HepG2 (cell line): ENCODE data around the gene ZNF691. TPM values are rescaled to one million over a fixed set of nuclear protein-coding genes. Genes with fewer than 3 reads are reported as not detected.

Source experiments
- HNF4G ChIP-seq, 2 experiments: sonication (generic) in 1 of 2; formaldehyde crosslinking in 1 of 2; IDR thresholded peaks; 2 replicates each; pipeline versions ENCODE4 v1.4.0 to v1.6.1; 2011 to 2020; ENCODE audit warnings: borderline replicate concordance in 2 of 2, low read depth in 2 of 2, mild to moderate bottlenecking in 2 of 2, low read length in 1 of 2, missing genetic modification reagents in 1 of 2, moderate library complexity in 1 of 2
- KLF16 ChIP-seq, 2 experiments: sonication (generic) in 1 of 2; formaldehyde crosslinking in 1 of 2; IDR thresholded peaks; 2 replicates each; pipeline versions ENCODE4 v1.6.1 to v1.8.0; 2016 to 2023; ENCODE audit warnings: missing genetic modification reagents in 2 of 2, missing compliant biosample characterization in 1 of 2
- PITX1 ChIP-seq: sonication (generic); formaldehyde crosslinking; IDR thresholded peaks from 2 replicates; pipeline ENCODE4 v1.5.1; 2020; ENCODE audit warnings: mild to moderate bottlenecking, missing genetic modification reagents
- SMAD3 ChIP-seq: sonication (generic); formaldehyde crosslinking; IDR thresholded peaks from 2 replicates; pipeline ENCODE4 v1.4.0; 2020; ENCODE audit warnings: missing genetic modification reagents
- SMC3 ChIP-seq: IDR thresholded peaks from 2 replicates; pipeline ENCODE4 v1.6.1; 2011; ENCODE audit warnings: low read length, improper control_type of control experiment
- TEAD3 ChIP-seq: optimal IDR thresholded peaks from 2 replicates; pipeline ENCODE3; 2016; ENCODE audit warnings: borderline replicate concordance
- ZEB1 ChIP-seq: IDR thresholded peaks from 2 replicates; pipeline ENCODE4 v1.6.1; 2012; ENCODE audit warnings: mild to moderate bottlenecking, low read depth, inconsistent platforms; ENCODE audit not compliant: insufficient replicate concordance
- ZFP37 ChIP-seq: sonication (generic); formaldehyde crosslinking; IDR thresholded peaks from 2 replicates; pipeline ENCODE4 v1.4.0; 2020; ENCODE audit warnings: missing genetic modification reagents, borderline replicate concordance
- ZNF570 ChIP-seq: sonication (generic); formaldehyde crosslinking; IDR thresholded peaks from 2 replicates; pipeline ENCODE4 v1.4.0; 2020; ENCODE audit warnings: mild to moderate bottlenecking, missing genetic modification reagents, borderline replicate concordance
- polyA plus RNA-seq, 8 experiments: library from polyadenylated mRNA; depleted of rRNA in 3 of 8; stranded (reverse) in 7 of 8; unstranded in 1 of 8; fragments of >200 nt; fragmentation: Illumina TruSeq in 4 of 8; extraction: Trizol in 4 of 8; gene quantifications; 2 replicates each; pipeline versions ENCODE4 v1.2.1 to v1.2.3, GENCODE V29; 2011 to 2016; ENCODE audit warnings: low read depth in 4 of 8, missing spikeins in 1 of 8, mixed read lengths in 1 of 8; ENCODE audit not compliant: insufficient read depth in 1 of 8
- total RNA-seq, 5 experiments: library from RNA; depleted of rRNA; stranded (reverse); fragments of >200 nt; fragmentation: Illumina TruSeq; extraction: Trizol; gene quantifications; 2 replicates each; pipeline ENCODE4 v1.2.3, GENCODE V29; 2016; ENCODE audit warnings: low read depth in 1 of 5
- TF ChIP-seq, protein P1 (sequence below): IDR thresholded peaks from 2 replicates; pipeline ENCODE4 v1.6.1; 2016; ENCODE audit warnings: missing compliant biosample characterization, missing genetic modification reagents, borderline replicate concordance
- TF ChIP-seq, protein P2 (sequence below): sonication (generic); formaldehyde crosslinking; IDR thresholded peaks from 2 replicates; pipeline ENCODE4 v1.5.0; 2020; ENCODE audit warnings: mild to moderate bottlenecking, missing genetic modification reagents
- TF ChIP-seq, protein P3 (sequence below): sonication (generic); formaldehyde crosslinking; IDR thresholded peaks from 2 replicates; pipeline ENCODE4 v1.9.0; 2022; ENCODE audit warnings: low read depth, missing genetic modification reagents
- TF ChIP-seq, protein P4 (sequence below): sonication (generic); formaldehyde crosslinking; IDR thresholded peaks from 2 replicates; pipeline ENCODE4 v1.5.0; 2020; ENCODE audit warnings: mild to moderate bottlenecking, missing genetic modification reagents, borderline replicate concordance

ZNF691 gene
- total and polyA plus RNA-seq, 2 of the 13 experiments (the other 11 are each of a cell fraction or from before 2014, with no cell fraction given): 7.6 to 7.8 TPM

DNA sequence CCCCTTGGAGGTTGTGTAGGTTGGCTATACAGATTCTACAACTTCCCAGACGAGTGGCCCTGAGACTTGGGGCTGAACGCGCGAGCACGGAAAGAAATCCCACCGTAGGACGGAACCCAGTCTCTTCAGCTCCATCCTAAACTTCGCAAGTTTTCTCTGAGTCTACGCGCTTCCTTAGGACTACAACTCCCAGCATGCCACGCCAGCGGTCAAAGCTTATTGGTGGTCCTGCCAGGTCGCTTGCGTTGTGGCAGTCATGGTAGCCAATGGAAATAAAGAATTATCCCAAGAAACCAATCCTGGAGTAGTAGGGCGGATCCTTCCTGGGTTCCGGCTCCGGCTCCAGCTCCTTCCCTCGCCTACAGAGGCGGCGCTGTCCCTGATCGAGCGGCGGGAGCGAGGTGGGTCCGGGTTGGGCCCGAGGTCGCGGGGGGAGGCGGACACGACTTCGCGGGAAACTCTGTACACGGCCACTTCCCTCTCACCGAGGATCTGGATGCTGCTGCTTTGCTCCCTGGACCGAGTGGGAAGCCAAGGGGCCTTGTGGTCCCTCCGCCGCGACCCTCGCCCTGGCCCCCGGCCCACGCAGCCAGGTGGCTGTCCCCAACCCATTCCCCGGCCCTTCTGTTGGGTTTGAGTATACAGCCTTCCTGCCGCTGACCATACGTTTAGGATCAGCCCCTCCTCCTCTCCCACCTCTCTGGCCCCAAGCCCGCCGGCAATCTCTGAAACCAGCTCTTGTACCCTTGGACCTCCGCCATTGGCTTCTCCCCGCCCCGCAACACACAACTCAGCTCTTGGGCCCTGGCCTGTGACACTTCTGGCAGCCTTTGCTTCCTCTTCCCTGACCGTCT is at the start of gene ZNF691 (continued):
- no peak for TF ChIP-seq ZFP37
- no peak for TF ChIP-seq TEAD3
- TF ChIP-seq ZEB1: no peak
- no peak for TF ChIP-seq KLF16 (CRISPR knock-in tag; IDR thresholded peaks at IDR 0.05)
- TF ChIP-seq, protein P1, sequence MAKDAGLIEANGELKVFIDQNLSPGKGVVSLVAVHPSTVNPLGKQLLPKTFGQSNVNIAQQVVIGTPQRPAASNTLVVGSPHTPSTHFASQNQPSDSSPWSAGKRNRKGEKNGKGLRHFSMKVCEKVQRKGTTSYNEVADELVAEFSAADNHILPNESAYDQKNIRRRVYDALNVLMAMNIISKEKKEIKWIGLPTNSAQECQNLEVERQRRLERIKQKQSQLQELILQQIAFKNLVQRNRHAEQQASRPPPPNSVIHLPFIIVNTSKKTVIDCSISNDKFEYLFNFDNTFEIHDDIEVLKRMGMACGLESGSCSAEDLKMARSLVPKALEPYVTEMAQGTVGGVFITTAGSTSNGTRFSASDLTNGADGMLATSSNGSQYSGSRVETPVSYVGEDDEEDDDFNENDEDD (CRISPR knock-in tag): peak; percentile 72; the same call in 1 of the 2 replicates
- TF ChIP-seq ZNF570 (CRISPR knock-in tag): 0 out of 2 replicates have a peak, but pooled peaks have one; percentile 37
- TF ChIP-seq, protein P2, sequence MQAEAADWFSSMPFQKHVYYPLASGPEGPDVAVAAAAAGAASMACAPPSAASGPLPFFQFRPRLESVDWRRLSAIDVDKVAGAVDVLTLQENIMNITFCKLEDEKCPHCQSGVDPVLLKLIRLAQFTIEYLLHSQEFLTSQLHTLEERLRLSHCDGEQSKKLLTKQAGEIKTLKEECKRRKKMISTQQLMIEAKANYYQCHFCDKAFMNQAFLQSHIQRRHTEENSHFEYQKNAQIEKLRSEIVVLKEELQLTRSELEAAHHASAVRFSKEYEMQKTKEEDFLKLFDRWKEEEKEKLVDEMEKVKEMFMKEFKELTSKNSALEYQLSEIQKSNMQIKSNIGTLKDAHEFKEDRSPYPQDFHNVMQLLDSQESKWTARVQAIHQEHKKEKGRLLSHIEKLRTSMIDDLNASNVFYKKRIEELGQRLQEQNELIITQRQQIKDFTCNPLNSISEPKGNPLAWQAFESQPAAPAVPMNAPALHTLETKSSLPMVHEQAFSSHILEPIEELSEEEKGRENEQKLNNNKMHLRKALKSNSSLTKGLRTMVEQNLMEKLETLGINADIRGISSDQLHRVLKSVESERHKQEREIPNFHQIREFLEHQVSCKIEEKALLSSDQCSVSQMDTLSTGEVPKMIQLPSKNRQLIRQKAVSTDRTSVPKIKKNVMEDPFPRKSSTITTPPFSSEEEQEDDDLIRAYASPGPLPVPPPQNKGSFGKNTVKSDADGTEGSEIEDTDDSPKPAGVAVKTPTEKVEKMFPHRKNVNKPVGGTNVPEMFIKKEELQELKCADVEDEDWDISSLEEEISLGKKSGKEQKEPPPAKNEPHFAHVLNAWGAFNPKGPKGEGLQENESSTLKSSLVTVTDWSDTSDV: 0 out of 2 replicates have a peak, but pooled peaks have one; percentile 63
- TF ChIP-seq HNF4G (IDR thresholded peaks at IDR 0.05; ENCODE audit: borderline replicate concordance, low read depth, low read length): no peak
- TF ChIP-seq HNF4G (CRISPR knock-in tag; IDR thresholded peaks at IDR 0.05; ENCODE audit: borderline replicate concordance, low read depth): no peak
- TF ChIP-seq SMC3: no peak
- TF ChIP-seq, protein P3, sequence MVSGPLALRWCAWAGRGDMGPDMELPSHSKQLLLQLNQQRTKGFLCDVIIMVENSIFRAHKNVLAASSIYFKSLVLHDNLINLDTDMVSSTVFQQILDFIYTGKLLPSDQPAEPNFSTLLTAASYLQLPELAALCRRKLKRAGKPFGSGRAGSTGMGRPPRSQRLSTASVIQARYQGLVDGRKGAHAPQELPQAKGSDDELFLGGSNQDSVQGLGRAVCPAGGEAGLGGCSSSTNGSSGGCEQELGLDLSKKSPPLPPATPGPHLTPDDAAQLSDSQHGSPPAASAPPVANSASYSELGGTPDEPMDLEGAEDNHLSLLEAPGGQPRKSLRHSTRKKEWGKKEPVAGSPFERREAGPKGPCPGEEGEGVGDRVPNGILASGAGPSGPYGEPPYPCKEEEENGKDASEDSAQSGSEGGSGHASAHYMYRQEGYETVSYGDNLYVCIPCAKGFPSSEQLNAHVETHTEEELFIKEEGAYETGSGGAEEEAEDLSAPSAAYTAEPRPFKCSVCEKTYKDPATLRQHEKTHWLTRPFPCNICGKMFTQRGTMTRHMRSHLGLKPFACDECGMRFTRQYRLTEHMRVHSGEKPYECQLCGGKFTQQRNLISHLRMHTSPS (CRISPR knock-in tag): no peak
- TF ChIP-seq, protein P4, sequence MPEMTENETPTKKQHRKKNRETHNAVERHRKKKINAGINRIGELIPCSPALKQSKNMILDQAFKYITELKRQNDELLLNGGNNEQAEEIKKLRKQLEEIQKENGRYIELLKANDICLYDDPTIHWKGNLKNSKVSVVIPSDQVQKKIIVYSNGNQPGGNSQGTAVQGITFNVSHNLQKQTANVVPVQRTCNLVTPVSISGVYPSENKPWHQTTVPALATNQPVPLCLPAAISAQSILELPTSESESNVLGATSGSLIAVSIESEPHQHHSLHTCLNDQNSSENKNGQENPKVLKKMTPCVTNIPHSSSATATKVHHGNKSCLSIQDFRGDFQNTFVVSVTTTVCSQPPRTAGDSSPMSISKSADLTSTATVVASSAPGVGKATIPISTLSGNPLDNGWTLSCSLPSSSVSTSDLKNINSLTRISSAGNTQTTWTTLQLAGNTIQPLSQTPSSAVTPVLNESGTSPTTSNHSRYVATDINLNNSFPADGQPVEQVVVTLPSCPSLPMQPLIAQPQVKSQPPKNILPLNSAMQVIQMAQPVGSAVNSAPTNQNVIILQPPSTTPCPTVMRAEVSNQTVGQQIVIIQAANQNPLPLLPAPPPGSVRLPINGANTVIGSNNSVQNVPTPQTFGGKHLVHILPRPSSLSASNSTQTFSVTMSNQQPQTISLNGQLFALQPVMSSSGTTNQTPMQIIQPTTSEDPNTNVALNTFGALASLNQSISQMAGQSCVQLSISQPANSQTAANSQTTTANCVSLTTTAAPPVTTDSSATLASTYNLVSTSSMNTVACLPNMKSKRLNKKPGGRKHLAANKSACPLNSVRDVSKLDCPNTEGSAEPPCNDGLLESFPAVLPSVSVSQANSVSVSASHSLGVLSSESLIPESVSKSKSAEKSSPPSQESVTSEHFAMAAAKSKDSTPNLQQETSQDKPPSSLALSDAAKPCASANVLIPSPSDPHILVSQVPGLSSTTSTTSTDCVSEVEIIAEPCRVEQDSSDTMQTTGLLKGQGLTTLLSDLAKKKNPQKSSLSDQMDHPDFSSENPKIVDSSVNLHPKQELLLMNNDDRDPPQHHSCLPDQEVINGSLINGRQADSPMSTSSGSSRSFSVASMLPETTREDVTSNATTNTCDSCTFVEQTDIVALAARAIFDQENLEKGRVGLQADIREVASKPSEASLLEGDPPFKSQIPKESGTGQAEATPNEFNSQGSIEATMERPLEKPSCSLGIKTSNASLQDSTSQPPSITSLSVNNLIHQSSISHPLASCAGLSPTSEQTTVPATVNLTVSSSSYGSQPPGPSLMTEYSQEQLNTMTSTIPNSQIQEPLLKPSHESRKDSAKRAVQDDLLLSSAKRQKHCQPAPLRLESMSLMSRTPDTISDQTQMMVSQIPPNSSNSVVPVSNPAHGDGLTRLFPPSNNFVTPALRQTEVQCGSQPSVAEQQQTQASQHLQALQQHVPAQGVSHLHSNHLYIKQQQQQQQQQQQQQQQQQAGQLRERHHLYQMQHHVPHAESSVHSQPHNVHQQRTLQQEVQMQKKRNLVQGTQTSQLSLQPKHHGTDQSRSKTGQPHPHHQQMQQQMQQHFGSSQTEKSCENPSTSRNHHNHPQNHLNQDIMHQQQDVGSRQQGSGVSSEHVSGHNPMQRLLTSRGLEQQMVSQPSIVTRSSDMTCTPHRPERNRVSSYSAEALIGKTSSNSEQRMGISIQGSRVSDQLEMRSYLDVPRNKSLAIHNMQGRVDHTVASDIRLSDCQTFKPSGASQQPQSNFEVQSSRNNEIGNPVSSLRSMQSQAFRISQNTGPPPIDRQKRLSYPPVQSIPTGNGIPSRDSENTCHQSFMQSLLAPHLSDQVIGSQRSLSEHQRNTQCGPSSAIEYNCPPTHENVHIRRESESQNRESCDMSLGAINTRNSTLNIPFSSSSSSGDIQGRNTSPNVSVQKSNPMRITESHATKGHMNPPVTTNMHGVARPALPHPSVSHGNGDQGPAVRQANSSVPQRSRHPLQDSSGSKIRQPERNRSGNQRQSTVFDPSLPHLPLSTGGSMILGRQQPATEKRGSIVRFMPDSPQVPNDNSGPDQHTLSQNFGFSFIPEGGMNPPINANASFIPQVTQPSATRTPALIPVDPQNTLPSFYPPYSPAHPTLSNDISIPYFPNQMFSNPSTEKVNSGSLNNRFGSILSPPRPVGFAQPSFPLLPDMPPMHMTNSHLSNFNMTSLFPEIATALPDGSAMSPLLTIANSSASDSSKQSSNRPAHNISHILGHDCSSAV: no peak
- TF ChIP-seq PITX1 (CRISPR knock-in tag): 0 out of 2 replicates have a peak, but pooled peaks have one; percentile 24
- TF ChIP-seq SMAD3: peak; percentile 33; the same call in 1 of the 2 replicates
